HT-29 (cell line): ENCODE results near the gene CNFN. TPM values are rescaled to one million over a fixed set of nuclear protein-coding genes. Genes with fewer than 3 reads are reported as not detected.
A peak's percentile ranks its signal among the peaks of the same experiment; 100 is the strongest.

Experiments used
- DNase-seq: peaks from one replicate; pipeline ENCODE4 v3.0.0-alpha.2; 2015; ENCODE audit warnings: low spot score
- total RNA-seq: library from RNA; depleted of rRNA; stranded (reverse); fragments of >200 nt; shearing (Covaris generic); gene quantifications from 2 replicates; pipeline ENCODE4 v1.2.3, GENCODE V29; 2014

CNFN gene
- total RNA-seq, 1 experiment from 2014 or later: 6.6 TPM

DNA sequence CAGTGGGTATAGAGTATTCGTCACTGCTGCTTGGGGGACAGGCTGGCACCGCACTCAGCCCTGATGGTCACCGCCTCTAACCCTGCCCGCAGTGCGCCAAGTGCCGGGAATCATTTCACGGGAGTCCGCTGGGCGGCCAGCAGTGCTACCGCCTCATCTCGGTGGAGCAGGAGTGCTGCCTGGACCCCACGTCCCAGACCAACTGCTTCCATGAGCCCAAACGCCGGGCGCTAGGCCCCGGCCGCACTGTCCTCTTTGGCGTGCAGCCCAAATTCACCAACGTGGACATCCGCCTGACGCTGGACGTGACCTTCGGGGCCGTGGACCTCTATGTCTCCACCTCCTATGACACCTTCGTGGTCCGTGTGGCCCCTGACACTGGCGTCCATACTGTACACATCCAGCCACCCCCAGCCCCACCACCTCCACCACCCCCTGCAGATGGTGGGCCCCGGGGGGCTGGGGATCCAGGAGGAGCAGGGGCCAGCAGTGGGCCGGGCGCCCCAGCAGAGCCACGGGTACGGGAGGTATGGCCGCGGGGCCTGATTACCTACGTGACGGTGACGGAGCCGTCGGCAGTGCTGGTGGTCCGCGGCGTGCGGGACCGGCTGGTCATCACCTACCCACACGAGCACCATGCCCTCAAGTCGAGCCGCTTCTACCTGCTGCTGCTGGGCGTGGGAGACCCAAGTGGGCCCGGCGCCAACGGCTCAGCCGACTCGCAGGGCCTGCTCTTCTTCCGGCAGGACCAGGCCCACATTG, 14.5 kb downstream of the CNFN start:
- DNase-seq: no peak

DNA sequence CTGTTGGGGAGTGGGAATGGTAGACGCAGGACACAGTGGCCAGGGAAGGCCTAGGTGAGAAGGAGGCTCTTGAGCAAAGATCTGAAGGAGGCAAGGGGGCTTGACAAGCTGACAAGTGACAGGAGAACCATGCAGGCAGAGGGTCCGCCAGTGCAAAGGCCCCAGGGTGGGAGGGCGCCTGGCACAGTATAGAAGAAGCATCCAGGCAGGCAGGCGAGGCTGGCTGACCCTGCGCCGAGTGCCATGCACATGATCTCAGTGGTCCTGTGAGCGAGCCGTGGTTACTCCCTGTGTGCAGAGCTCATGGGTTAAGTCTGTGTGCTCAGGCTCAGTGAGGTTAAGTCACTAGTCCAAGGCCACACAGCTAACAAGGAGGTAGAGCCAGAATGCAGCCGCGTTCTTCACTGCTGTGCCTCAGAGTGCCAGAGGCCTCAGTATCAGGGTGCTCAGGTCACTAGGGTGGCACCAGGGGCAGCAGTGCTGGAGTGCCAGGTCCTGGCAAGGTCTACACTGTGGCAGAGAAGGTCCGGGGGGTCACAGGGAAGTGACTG, 15.2 kb downstream of the CNFN start:
- DNase-seq: no peak

DNA sequence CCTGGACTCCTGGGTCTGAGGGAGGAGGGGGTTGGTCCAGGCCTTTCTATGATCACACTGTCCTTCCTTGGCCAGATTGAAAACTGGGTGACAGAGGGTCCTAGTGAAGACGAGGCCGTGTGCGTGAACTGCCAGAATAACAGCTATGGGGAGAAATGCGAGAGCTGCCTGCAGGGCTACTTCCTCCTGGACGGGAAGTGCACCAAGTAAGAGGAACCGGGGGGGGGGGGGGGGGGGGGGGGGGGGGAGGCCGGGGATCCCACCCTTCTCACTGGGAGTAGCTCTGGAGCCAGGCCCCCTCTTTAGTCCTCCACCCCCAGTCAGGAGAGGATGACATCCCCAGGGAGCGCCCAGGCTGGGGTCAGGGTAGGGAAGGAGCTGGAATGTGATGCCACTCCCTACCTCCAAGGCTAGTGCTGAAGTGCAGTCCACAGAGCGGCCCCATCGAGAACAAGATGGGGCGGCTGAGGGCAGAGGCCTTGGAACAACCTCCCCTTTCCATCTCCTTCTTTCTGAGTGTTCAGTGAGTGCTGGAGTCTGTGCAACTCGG, 19.4 kb downstream of the CNFN start:
- DNase-seq: no peak

DNA sequence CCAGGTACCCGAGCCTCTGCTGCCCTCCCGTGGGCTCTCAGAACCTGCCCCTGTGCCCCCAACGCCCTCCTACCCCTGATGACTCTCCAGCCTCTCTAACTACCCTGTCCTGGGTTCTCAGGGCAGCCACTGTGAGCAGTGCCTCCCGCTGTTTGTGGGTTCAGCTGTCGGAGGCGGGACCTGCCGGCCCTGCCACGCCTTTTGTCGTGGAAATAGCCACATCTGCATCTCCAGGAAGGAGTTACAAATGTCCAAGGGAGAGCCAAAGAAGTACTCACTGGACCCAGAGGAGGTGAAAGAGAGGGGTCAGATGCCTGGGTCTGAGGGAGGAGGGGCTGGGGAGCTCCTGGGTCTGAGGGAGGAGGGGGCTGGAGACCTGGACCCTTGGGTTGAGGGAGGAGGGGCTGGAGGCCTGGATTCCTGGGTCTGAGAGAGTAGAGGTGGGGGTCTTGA, 20.0 kb downstream of the CNFN start:
- no peak for DNase-seq

DNA sequence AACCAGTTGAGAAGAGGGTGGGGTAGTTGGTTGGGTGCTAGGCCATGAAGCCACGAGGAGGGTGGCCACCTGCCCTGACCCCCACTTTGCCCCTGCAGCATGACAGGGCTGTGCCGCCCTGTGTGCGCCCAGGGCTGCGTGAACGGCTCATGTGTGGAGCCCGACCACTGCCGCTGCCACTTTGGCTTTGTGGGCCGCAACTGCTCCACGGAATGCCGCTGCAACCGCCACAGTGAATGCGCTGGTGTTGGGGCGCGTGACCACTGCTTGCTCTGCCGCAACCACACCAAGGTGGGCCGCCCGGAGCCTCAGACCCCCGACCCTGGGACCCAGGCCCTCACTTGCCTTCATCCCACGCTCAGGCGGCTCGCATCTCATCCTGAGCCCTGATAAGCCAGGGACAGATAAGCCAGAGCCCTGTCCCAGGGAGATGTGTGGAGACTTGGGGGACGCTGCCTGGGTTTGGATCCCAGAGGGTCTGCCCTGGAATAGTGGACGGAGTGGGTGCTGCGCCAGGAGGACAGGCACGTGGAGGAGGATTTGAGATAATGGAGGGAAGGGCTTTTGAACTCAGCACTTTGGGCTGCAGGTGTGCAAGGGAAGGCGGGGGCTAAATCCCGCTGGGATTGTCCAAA, 20.5 kb downstream of the CNFN start:
- no peak for DNase-seq

DNA sequence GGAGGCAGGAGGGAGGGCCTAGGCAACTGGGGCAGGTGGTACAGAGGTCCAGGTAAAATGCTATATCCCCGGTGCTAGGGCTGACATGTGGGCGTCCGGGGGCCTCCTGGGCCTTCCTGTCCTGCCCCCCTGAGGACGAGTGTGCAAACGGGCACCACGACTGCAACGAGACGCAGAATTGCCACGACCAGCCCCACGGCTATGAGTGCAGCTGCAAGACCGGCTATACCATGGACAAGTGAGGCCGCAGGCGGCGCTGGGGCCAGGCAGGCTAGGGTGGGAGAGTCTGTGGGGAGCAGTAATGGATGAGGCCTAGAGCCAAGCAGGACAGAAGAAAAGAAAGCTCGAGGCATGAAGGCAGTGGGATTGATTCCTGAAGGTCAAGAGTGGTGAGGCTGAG, 21.3 kb downstream of the CNFN start:
- no peak for DNase-seq

DNA sequence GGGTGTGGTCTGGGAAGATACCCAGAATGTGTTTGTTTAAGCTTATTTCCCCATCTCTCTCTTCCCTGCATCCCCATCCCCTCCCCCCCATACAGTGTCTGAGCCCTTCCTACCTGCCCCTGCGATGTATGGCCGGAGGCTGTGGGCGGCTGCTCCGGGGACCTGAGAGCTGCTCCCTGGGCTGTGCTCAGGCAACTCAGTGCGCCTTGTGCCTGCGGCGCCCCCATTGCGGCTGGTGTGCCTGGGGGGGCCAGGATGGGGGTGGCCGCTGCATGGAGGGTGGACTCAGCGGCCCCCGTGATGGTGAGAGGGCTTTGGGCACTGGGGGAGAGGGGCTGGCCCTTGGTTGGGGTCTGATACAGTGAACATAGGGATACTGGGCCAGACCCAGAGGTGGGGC, 21.7 kb downstream of the CNFN start:
- DNase-seq: no peak

DNA sequence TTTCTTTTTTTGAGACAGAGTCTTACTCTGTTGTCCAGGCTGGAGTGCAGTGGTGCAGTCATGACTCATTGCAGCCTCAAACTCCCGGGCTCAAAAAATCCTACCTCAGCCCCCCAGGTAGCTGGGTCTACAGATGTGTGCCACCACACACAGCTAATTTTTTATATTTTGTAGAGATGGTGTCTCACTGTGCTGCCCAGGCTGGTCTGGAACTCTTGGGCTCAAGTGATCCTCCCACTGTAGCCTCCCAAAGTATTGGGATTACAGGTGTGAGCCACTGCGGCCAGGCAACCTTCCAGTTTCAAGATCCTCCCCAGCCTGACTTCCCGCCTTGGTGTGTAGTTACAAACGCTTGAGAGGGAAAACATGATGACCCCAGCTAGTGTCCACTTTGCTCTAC, 22.2 kb downstream of the CNFN start:
- no peak for DNase-seq

DNA sequence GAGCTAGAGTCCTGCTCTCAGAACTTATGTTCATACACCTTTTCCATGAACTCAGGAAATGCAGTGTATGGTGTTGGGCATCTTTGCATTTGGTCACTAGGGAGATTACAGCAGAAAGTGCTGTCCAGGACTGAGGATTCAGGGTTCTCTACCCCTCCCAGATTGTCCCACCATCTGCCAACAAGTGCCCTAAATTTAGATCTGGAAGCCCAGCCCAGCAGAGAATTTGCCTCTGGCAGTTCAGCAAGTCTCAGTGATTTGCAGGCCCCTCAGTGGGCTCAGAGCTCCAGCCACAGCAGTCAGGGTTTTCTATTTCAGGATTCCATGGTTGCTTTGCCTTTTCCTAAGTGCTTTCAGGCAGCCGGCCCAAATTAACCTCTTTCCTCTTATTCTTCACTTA, 23.4 kb downstream of the CNFN start:
- no peak for DNase-seq

DNA sequence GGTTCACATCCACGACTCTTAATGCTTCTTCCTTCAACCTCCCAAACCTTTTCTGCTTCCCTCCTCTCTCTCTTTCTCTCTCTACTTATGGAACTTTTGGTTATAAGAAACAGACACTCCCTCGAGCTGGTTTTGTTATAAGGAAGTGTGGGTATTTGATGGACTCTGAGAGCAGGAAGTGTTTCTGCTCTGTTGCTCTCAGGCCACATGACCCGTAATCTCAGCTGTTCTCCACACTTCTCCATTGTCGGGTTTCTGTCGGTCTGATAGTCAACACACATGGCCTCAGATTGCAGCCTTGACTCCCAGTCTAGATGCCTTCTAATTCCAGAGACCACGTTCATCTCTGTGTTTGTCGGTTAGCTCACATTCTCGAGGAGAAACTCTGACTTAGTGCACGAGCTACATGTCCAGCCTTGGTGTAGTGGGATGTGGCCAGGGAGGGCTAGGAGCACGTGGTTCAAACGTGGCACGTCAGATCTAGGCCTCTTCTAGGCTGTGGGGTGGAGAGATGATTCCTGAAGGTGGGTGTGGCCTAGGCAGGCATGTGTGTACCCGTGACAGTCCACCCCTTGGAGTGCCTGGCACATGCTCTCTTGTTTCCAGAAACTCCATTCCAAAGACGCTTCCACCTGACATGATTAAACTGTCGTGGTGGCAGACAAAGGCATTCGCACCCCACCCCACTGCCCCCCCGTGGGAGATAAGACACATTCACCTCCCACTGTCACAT, 26.3 kb downstream of the CNFN start:
- no peak for DNase-seq

DNA sequence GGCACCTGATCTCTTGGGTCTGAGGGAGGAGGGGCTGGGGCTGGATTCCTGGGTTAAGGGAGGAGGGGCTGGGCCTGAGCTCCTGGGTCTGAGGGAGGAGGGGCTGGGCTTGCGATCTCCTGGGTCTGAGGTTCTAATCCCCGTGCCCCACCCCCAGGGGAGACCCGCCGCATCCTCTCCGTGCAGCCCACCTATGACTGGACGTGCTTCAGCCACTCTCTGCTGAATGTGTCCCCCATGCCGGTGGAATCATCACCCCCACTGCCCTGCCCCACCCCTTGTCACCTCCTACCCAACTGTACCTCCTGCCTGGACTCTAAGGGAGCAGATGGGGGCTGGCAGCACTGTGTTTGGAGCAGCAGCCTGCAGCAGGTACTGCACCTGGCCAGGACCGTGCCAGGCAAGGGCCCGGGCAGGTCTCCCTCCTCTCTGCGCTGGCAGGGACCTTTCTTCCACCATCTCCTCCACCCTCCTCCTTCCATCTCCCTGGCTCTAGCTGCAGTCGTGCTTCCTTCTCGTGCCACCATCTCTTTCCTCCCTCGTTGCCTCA, 27.1 kb downstream of the CNFN start:
- no peak for DNase-seq

DNA sequence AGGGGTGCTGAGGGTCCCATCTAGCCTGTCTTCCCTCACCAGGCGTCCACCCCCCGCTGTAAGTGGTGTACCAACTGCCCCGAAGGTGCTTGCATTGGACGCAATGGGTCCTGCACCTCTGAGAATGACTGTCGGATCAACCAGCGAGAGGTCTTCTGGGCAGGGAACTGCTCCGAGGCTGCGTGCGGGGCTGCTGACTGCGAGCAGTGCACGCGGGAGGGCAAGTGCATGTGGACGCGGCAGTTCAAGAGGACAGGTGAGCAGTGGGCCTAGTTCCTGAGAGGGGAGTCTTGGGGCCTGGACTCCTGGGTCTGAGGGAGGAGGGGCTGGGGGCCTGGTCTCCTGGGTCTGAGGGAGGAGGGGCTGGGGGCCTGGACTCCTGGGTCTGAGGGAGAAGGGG, 27.8 kb downstream of the CNFN start:
- DNase-seq: no peak

DNA sequence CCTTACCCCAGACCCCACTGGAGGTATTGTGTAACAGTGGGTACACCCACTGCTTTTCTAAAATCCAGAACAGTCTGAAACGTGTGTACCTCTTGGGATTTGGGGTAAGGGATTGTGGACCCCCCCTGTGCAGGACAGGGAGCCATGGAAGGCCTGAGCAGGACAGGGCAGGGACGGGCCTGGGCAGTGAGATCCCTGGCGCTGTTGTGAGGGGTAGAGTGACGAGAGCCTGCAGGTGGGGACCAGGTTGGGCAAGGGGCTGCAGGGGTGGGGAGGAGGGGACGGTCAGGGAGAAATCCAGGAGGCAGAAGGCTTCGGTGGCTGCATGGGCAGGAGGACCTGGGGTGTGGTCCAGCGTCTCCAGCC, 28.6 kb downstream of the CNFN start:
- no peak for DNase-seq

DNA sequence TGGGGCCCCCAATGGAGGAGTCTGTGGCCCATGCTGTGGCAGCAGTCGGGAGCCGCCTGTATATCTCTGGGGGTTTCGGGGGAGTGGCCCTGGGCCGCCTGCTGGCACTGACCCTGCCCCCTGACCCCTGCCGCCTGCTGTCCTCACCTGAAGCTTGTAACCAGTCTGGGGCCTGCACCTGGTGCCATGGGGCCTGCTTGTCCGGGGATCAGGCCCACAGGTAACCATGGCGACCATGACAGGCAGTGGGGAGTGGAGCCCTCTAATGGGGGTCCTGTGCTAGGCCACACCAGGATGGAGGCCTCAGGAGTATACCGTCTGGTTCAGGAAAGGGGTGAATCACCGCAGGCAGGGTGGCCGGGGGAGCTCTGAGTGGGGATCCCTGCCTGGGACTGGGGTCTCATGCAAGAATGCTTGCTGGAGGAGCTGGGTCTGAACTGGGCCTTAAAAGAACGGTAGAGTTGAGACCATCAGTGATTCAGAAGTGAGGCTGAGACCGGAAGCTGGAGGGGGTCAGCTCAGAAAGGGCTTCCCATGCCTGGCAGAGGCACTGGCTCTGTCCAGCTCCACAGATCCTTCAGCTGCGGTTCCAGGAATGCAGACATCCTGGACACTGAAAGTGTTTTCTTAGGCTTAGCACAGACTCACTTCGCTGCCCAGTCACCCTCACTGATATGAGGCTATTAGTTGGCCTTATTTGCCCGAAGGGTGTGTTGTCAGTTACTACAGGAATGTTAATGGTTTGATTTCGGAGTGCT, 29.1 kb downstream of the CNFN start:
- no peak for DNase-seq

DNA sequence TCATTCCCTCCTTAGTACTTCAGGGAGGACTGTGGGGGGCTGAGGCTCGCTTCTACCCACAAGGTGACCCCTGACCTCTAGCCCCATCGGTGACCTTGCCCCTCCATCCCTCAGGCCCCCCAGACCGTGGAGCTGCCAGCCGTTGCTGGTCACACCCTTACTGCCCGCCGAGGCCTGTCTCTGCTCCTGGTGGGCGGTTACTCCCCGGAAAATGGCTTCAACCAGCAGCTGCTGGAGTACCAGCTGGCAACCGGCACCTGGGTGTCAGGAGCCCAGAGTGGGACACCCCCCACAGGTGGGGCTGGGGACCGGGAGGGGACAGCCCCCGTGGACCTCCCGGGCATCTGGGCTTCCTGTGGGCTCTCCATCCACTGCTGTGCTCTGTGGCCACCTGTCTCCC, 32.8 kb downstream of the CNFN start:
- DNase-seq: no peak

DNA sequence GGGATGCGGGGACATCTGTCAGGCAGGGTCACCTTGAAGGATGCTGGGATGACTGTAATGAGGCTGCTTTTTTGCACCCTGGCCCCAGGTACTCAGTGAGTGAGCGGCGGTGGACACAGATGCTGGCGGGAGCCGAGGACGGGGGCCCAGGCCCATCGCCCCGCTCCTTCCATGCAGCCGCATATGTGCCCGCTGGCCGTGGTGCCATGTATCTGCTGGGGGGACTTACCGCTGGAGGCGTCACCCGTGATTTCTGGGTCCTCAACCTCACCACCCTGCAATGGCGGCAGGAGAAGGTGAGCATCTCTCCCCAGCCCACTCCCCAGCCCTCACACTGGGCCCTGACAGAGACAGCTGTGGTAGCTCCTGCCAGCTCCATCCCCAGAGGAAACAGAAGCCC, 33.4 kb downstream of the CNFN start:
- DNase-seq: no peak

DNA sequence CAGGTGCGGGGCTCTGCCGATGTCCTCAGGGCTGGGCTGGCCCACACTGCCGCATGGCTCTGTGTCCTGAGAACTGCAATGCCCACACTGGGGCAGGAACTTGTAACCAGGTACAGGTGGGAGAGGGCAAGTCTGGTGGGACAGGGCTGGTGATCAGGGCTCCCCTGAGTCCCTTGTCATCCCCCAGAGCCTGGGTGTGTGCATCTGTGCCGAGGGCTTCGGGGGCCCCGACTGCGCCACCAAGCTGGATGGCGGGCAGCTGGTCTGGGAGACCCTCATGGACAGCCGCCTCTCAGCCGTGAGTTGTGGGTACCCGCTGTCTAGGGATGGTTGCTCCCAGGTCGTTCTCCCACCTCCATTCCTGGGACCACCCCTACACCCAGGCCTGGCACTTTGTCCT, 34.2 kb downstream of the CNFN start:
- DNase-seq: no peak

DNA sequence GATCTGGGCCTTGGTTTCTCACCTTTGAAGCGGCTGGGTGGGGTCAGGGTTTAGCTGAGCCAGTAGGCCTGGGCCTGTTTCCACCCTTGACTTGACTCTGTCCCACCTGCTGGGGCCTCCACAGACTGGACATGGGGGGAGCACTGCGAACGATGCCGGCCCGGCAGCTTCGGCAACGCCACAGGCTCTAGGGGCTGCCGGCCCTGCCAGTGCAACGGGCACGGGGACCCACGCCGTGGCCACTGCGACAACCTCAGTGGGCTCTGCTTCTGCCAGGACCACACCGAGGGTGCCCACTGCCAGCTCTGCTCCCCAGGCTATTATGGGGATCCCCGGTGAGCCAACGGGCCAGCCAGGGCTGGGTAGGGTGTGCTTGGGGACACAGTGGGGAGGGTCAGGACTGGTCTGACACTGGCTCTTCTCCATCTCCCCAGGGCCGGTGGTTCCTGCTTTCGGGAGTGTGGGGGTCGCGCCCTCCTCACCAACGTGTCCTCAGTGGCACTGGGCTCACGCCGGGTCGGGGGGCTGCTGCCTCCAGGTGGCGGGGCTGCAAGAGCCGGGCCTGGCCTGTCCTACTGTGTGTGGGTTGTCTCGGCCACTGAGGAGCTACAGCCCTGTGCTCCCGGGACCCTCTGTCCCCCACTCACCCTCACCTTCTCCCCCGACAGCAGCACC, 36.6 kb downstream of the CNFN start:
- no peak for DNase-seq

DNA sequence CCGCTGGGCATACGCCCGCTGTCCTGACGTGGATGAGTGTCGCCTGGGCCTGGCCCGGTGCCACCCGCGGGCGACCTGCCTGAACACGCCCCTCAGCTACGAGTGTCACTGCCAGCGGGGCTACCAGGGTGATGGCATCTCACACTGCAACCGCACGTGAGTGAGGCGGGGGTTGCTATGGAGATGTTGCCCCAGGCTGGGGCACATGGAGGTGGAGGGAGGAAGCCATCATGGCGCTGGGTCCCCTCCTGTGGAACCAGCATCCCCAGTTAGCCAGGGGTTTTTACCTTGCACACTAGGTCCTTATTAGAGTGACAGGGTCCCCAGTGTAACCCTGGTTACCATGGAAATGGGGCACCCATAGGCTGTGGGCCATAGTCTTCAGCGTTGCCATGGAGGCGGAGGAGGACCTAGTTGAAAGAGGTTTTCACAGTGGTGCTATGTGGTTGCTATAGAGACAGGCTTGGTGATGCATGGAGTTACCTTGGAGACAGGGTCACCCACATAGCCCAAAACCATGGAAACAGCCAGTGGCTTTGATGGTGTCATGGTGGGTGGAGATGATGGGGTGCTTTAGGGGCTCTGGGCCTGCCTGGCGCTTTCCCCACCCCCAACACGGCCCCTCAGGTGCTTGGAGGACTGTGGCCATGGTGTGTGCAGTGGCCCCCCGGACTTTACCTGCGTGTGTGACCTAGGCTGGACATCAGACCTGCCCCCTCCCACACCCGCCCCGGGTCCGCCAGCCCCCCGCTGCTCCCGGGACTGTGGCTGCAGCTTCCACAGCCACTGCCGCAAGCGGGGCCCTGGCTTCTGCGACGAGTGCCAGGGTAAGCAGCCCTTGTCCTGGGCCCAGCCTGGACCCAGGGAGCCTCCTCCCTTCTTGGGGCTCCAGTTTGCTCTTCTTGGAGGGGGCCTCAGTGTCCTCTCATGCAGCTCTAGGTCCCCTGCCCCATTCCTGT, 37.5 kb downstream of the CNFN start:
- peak; percentile 23 for DNase-seq
